ENCODE results near the gene ENPP7.

ENPP7 gene, protein sequence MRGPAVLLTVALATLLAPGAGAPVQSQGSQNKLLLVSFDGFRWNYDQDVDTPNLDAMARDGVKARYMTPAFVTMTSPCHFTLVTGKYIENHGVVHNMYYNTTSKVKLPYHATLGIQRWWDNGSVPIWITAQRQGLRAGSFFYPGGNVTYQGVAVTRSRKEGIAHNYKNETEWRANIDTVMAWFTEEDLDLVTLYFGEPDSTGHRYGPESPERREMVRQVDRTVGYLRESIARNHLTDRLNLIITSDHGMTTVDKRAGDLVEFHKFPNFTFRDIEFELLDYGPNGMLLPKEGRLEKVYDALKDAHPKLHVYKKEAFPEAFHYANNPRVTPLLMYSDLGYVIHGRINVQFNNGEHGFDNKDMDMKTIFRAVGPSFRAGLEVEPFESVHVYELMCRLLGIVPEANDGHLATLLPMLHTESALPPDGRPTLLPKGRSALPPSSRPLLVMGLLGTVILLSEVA

DNA sequence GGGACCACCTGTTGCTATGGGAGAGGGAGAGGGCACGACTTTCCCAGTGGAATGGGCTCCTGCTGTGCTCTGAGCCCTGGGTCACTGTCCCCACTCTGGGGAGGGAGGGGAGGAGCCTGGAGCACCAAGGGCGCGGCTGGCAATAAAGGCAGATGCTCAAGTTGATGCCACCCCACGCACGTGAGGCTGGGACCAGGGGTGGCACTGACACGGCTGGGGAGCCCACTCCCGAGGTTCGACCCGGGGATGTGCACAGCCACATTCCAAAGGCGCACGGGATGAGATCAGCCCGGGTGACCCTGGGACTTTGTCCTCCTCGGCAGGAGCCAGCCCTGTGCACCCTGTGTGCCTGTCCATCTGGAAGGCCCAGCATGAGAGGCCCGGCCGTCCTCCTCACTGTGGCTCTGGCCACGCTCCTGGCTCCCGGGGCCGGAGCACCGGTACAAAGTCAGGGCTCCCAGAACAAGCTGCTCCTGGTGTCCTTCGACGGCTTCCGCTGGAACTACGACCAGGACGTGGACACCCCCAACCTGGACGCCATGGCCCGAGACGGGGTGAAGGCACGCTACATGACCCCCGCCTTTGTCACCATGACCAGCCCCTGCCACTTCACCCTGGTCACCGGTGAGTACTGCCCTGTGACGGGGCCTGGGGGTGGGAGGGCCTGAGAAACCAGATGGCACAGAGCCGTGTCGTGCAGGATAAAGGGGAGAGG lies at the start of gene ENPP7:
Gene ENPP7 (plus strand): TSS at position 175 of the 715 bp plus-strand sequence. CDS start 197 bp downstream, at position 372.
- no peak for DNase-seq

DNA sequence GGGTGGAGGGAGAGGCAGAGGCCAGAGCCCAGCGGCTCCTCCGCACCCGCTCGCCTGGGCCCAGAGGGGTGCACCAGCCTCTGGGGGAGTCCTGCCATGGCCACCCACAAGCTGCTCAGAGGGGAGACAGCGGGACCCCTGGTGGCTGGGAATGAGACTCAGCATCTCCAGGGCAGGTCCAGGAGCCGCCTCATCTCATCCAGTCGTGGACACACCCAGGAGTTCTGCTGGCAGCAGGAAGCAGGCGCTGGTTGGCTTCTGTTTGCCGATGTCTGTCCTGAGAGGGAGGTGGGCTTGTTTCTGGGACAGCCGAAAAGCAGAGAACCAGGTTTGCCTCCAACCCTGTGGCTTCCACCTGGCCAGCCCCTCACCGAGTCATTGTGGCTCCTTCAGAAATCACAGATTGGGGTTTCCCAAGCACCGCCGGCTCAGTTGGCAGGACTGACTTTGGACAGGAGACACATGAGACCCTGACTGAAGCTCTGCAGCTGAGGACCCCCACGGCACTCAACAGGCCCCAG lies 49.6 kb upstream of the ENPP7 start:
- no peak for DNase-seq

DNA sequence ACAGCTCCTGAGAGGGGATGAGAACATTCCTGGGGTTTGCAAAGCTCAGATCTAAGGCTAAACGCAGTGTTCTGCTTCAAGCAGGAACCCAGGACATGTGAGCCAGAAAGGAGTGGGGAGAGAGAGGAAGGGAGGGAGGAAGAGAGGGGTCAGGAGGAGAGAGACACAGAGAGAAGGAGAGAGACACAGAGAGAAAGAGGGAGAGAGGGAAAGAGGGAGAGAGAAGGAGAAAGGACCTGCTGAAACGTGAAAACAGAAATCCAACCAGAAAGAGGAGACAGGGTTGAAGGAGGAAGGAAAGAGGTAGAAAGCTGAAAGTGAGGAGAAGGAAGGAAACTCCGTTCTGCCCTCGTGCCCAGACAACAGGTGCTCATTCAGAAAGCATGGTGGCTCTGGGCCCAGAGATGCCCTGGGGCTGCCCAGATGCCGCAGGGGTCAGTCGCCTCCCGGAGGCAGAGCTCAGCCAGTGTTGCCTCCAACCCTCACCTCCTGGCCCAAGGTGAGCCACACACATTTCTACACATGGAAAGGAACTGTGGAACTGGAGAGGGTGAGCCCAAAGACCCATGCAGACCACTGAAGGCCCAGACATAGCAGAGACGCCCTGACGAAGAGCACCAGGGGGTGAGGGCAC lies 49.0 kb upstream of the ENPP7 start:
- peak; percentile 25 for DNase-seq

DNA sequence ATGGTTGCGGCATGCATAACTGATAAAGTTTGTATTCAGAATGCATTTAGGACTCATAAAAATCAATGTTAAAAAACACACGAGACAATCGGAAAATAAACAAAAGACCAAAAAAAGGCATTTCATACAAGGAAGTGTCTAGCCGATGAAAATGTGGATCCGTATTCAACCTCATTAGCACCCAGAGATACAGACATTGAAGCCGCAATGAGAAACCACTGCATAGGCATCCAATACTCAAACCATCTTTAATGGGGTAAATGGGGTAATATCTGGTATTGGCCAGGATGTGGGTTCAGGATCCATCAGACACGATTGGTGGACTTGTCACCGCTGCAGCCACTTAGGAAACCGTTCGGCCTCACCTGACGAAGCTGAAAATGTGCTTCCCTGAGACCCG lies 47.4 kb upstream of the ENPP7 start:
- DNase-seq: no peak

DNA sequence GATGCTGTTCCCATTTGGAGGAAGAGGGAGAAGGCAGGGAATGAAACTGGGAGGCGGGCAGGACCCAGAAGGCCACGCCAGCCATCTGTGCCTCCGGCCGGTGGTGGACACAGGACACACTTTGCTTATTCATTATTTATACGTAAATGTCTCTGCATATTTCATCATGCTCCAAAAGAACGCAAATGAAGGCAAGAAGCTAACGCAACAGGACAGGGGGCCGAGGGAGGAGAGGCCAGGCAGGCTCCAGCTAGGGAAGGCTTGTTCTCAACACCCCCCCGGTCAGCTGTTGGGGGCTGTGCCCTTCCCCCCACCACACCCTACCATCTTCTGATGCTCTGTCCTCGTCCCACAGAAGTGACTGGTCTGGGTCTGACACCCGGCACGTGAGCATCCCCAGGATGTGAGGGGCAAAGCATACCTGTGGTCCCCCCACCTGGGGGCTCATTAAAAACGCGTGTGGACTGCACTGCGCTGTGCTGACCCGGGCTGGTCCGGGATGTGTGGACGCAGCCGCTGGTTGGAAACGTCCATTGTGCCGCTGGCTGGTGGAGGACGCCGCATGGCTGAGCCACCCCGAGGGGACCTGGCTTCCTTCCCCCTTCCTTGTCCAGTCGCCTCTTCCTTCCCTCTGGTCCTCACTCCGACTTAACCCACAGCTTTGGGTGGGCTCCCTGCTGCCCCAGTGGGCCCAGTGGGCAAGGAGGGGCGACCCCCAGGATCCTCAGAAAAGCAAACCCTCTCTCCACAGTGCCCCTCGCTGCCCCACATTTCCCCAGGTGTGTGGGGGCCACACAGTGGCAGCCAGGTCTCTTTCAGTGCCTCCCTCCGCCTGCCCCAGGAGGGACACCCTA lies 46.4 kb upstream of the ENPP7 start:
- DNase-seq: no peak

DNA sequence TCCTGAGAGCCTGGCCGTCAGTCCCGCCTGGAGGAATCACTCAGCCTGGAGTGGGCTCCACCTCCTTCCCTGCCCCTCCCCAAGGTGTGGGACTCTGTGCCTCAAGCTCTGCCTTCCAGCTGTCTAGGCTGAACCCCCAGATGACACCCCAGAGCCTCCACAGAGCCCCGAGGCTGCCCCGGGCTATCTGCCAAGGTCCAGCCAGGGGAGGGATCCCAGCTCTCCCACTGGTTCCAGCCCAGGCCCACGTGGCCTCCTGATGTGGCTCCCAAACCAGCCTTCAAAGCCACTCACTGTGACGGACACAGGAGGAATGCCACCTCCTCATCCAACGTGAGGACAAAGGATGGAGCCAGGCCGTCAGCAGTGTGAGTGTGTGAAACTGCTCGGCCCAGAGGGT lies 45.6 kb upstream of the ENPP7 start:
- DNase-seq: no peak

DNA sequence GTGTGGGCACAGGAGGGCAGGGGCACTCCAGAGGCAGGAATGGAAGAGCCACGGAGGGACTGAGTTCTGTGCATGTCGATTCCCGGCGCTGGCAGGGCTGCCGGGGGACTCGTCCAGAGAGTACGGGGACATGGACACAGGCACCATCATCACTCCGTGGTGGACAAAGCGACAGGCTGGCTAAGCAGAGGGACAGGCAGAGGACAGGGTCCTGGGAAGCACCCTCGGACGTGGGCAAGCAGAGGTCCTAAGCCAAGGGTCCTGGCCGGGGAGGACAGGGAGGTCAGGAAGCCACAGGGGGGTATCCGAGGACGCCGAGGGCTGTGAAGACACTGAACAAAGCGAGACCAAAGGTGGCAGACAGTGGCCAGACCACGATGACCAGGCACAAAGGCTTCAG lies 44.3 kb upstream of the ENPP7 start:
- no peak for DNase-seq

DNA sequence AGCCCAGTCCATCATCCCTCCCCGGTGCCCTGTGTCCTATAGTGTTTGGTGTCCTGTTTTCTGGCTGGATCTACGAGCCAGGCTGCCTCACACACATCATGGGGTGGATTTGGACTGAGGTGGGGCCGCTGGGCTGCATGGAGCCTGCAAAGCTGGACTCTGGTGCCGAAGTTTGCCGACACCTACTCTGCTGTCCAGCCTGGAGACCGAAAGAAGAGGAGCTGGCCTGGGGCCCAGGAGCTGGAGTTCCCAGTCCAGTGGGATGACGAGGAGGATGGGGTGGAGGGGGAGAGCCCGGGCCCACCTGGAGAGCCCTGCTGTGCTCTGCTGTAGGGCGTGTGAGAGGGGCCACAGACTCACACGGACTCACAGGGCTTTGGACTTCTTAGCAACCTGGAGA lies 40.3 kb upstream of the ENPP7 start:
- DNase-seq: no peak

DNA sequence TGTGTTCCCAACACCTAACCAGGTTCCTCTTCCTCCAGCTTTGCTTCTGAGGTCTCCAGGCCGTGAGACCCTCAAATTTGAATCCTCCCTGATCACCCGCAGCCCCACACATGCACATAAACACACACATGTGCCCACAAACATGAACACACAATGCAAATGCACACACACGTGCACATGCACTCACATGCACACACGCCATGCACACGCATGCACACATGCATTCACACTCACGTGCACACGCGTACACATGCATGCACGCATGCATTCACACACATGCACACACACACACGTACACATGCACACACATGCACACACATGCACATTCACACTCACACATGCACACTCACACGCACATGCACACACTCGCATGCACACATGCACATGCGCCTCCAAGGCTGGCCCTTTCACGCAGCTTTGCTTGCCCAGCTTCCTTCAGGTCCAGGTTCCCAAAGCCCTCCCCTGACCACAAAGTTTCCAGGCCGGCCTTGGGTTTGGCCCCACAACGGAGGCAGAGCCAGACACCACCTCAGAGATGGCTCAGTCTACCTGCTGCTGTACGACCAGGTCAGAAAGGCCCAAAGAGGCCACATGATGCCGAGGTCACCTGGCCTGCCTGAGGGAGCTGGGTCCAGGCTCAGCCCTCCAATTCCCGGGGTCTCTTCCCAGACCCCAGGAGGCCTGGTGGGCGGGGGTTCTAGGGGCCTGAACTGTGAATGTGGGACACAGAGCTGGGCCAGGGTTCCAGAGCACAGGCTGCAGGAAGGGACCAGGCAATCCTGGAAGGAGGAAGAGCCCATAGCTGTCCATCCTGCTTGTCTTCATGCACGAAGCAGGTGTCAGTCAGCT lies 39.5 kb upstream of the ENPP7 start:
- no peak for DNase-seq

DNA sequence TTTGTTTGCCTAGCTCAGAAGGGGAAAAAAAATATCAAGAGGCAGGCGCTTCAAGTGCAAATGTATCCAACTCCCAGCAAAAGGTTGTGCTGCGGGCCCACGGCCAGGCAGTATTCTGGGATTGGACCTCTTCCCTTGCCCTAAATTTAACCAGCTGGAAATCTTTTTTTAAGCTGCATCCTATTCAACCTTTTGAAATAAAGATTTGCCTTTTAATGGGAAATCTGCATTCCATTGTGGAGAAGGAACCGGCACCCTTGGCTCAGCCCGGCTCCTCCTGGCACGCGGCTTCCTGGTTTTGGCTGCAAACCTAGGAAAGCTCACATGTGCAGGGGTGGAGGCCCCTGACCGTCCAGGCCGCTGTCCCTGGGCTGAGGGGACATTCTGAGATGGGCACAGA lies 38.8 kb upstream of the ENPP7 start:
- no peak for DNase-seq

DNA sequence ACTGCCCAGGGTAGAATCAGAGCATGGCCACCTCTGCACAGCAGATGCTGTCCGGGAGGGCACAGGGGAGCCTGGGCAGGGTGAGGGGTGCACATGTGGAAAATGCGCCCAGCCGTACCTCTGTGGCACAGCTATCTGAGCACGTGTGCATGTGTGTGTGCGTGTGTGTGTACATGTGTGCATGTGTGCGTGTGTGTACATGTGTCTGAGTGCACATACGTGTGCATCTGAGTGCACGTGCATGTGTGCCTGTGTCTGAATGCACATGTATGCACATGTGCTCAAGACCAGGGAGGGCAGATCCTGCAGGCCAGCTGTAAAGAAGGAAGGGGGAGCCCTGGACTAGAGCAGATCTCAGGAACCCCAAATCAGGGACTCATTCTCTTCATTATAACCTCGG lies 37.3 kb upstream of the ENPP7 start:
- DNase-seq: no peak

DNA sequence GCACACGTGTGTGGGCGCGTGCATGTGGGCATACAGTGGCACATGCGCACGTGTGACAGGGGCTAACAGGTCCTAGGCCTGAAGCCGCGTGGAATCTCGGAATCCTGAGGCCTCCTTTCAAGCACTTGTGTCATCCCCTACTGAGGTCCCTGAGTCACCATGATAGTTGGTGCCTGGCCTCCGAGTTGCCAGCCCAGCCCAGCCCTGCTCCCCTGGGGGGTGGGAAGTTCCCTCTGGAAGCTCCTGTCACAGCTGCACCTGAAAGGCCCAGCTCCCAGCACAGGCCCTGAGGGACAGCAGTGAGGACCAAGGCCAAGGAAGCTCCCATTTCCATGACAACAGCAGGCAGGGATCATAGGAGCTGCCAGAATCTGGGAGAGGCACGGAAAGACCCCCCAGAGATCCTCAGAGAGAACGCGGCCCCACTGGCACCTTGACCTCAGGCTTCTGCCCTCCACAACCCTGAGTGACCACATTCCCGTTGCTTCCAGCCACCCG lies 35.4 kb upstream of the ENPP7 start:
- DNase-seq: no peak

DNA sequence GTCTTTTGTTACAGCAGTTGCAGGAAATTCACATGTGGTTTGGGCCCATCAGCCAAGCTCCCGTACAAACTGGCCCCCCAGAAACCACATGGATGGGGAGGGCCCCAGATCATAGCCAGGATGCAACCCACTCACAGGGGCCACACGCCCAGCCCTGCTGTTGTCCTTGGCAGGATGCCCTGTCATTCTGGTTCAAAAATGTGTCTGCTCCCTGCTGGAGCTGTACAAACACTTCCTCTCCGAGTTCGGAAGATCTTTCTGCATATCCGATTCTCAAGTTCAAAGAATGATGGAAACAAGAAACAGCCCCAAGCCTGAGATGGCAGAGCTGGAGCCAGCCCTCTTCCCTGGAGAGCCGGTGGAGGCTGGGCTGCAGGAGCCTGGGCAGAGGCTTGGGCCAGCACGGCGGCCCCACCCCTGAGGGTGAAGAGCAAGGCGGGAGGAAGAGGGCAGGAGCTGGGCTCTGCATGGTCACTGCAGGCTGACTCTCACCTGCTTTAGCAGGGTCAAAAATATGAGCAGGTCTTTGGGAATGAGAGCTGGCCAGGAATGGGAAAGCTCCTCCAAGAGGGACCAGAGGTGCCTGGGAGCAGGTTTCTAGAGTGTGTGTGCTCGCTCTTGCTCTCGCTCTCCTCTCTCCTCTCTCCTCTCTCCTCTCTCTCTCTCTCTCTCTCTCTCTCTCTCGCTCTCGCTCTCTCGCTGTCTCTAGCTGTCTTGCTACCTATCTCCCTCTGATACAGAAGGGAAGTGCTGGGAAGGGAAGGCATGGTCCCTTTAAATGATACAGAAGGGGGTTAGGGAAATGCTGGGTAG lies 34.7 kb upstream of the ENPP7 start:
- peak; percentile 35 for DNase-seq

DNA sequence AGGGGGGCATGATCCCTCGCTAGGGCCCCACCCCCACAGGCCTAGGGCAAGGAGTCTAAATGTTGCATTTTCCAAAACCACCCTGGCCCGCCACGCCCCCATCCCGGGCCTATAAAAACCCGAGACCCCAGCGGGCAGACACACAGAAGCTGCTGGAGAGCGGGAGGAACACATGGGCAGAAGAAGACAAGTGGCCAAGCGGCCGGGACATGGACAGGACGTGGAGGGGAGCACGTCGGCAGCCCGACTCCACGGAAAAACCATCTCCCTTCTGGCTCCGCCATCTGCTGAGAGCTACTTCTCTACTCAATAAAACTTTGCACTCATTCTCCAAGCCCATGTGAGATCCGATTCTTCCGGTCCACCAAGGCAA lies 34.1 kb upstream of the ENPP7 start:
- no peak for DNase-seq

DNA sequence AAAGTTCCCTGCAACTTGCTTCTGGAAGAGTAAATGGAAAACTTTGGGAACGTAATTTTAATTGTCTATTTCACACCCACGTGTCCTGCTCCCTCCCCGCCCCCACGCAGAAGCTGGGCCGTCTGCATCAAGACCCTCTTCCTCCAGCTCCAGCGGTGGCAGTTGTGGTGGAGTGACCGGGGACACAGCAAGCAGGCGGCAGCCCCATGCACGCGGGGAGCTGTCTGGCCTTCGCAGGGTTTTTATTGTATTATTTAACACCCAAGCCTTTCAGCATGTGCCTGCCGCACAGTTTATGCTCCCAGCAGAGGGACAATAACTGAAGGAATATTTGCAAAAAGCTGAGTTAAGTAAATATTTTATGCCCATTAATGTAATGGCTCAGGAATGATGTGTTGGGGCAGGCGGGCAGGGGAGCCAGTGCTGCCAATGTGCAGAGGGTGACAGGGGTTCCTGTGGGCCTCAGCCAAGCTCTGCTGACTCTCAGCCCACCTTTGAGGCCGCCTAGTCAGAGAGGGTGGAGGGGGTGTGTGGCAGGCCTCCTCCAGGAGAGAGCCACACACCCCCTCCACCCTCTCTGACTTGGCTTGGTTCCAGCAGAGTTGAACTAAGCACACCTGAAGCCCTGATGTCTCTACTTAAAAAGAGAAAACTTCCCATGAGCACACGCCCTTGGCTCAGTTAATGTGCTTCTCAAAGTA lies 32.4 kb upstream of the ENPP7 start:
- peak; percentile 47 for DNase-seq

DNA sequence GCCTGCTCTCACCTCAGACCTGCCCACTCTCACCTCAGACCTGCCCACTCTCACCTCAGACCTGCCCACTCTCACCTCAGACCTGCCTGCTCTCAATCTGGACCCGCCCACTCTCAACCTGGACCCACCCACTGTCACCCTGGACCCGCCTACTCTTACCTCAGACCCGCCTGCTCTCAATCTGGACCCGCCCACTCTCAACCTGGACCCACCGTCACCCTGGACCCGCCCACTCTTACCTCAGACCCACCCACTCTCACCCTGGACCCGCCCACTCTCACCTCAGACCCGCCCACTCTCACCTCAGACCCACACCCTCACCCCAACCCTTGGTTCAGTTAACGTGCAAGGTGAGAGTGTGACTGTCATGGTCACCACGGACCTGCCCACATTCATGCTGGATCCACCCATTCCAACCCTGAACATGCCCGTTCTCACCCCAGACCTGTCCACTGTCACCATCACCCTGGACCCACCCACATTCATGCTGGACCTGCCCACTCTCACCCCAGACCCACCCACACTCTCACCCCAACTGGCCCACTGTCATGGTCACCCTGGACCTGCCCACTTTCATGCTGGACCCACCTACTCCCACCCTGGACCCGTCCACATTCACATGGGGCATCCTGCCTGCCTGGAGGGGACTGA lies 31.2 kb upstream of the ENPP7 start:
- DNase-seq: no peak

DNA sequence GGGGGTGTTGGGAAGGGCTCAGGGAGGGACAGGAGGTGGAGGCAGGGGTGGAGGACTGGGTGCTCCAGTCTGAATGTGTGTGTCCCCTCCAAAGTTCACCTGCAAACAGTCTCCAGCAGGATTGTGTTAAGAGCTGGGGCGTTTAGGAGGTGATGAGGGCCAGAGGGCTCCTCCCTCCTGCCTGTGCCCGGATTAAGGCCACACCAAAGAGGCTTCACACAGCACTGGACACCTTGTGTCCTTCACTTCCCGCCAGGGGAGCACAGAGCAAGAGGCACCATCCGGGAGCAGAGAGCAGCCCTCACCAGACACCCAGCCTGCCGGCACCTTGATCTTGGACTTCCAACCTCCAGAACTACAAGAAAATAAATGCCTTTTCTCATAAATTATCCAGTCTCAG lies 30.2 kb upstream of the ENPP7 start:
- DNase-seq: no peak

DNA sequence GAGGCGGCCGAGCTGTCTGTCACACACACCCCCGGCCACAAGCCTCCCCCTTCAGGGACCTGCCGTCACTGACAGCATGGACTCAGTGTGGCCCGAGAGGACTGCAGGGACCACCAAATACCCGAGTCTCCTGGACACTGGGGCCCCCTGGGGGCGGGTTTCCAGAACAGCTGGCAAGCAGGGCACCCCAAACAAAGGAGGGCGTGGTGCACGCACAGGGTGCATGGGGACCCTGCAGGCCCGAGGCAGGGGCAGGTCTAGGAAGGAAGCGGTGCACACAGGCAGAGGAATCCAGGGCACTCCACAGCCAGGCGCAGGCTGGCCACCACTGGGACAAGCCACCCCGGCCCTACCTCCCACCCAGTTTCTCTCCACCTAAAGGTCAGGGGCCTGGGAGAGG lies 28.7 kb upstream of the ENPP7 start:
- DNase-seq: no peak

DNA sequence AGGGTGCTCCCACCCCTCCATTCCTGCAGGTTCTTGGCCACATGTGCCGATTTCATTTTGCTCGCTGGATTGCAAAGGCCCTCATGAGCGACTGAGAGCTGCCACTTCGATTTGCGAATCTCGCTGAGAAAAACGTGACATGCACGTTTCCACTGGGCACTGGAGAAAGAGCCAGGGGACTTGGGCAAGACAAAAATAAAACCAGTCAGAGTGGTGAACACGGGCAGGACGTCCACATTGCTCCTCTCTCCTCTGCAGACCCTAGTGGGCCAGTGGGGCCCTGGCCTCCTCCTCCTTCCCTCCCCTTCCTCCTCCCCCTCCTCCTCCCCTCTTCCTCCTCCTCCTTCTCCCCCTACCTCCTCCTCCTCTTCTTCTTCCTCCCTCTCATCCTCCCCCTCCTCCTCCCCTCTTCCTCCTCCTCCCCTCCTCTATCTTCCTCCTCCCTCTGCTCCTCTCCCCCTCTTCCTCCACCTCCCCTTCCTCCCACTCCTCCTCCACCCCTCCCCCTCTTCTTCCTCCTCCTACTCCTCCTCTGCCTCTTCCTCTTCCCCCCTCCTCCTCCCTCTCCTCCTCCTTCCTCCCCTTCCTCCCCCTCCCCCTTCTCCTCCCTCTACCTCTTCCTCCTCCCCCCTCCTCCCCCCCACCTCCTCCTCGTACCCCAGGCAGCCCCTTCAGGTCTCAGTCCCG lies 28.1 kb upstream of the ENPP7 start:
- no peak for DNase-seq

Data from RPMI8226 (cell line).